Ovary (tissue), 3 donors: ENCODE measurements around the gene ELP4.

Experiments used
- EP300 ChIP-seq: sonication (generic); formaldehyde crosslinking; IDR thresholded peaks from one replicate; pipeline ENCODE4 v1.6.1; 2017; ENCODE audit warnings: antibody characterized with exemption
- POLR2A ChIP-seq: fragments of 450-650 bp; IDR thresholded peaks from one replicate; pipeline ENCODE4 v1.6.1; 2017; ENCODE audit warnings: antibody characterized with exemption, mild to moderate bottlenecking, moderate library complexity
- TF ChIP-seq, protein P1 (sequence below), 3 donors: fragments of 450-650 bp in 2 of 3; fragments of 200-600 bp in 1 of 3; IDR thresholded peaks; one replicate each; pipeline versions ENCODE4 v1.5.1 to v1.8.0; 2016 to 2022; ENCODE audit warnings: antibody characterized with exemption in 3 of 3, mild to moderate bottlenecking in 1 of 3
- donor health status: DM: no; HTN: no; CAD: no.

DNA sequence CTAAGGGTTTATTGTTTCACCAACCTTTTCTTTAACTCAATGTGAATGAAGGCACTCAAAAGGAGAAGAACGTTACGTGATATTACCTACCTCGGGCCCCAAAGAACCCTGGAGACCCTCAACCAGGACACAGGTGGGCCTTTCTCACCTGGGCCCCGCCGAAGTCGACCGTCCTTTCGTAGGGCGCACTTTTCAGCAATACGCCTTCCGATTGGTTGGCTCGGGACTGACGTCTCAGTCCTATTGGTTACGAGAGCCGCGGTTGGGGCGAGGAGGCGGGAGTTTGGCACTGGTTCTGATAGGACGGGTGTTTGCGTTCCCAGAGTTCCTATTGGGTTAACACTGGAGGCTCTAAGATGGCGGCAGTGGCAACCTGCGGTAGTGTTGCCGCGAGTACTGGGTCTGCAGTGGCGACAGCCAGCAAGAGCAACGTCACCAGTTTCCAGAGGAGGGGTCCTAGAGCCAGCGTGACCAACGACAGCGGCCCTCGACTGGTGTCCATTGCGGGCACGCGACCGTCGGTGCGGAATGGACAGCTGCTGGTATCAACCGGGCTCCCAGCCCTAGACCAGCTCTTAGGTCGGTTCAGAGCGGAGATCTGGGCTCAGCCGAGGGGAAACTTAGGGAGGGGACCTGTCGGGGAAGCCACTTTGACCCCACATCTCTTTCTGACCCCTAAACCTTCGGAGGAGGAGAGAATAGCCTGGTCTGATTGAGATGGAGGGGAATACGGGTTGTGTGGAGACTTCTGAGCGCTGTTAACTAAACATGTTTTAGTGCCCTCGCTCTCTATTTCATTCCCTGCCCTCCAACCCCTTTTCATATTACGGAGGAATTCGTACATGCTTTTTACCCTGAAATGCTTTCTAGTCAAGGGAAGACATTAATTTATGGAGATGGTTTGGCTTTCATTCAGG is at the start of gene ELP4, which contains the start of gene IMMP1L:
- TF ChIP-seq, protein P1, sequence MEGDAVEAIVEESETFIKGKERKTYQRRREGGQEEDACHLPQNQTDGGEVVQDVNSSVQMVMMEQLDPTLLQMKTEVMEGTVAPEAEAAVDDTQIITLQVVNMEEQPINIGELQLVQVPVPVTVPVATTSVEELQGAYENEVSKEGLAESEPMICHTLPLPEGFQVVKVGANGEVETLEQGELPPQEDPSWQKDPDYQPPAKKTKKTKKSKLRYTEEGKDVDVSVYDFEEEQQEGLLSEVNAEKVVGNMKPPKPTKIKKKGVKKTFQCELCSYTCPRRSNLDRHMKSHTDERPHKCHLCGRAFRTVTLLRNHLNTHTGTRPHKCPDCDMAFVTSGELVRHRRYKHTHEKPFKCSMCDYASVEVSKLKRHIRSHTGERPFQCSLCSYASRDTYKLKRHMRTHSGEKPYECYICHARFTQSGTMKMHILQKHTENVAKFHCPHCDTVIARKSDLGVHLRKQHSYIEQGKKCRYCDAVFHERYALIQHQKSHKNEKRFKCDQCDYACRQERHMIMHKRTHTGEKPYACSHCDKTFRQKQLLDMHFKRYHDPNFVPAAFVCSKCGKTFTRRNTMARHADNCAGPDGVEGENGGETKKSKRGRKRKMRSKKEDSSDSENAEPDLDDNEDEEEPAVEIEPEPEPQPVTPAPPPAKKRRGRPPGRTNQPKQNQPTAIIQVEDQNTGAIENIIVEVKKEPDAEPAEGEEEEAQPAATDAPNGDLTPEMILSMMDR (IDR thresholded peaks at IDR 0.05) = no peak
- TF ChIP-seq POLR2A (no peak), EP300 (no peak)
